Measurements from ENCODE around the gene UCN2. TPM values are rescaled to one million over a fixed set of nuclear protein-coding genes. Genes with fewer than 3 reads are reported as not detected.
"Not testable (repeated sequence)": the region's sequence is repeated elsewhere in the genome, so short reads cannot be mapped to it uniquely, and the experiment has no call there.

UCN2 gene
- polyA plus RNA-seq, 3 donors, result 0.19 to 0.25 (median 0.25) TPM

- no peak for DNase-seq (ENCODE audit: low read depth in 3 of 3, low spot score in 2 of 3)
These were observed 20.2 kb downstream of the UCN2 start for GRCh38 chr3:48543271-48543866.

GRCh38 chr3:48538451-48538850, 25.1 kb downstream of the UCN2 start:
- DNase-seq (ENCODE audit: low read depth in 3 of 3, low spot score in 2 of 3), result no peak

GRCh38 chr3:48536785-48537184, 26.8 kb downstream of the UCN2 start:
- DNase-seq (ENCODE audit: low read depth in 3 of 3, low spot score in 2 of 3), result no peak

GRCh38 chr3:48536116-48536515, 27.5 kb downstream of the UCN2 start:
- no peak for DNase-seq (ENCODE audit: low read depth in 3 of 3, low spot score in 2 of 3)

- no peak for DNase-seq (ENCODE audit: low read depth in 3 of 3, low spot score in 2 of 3)
These were observed 28.0 kb downstream of the UCN2 start for GRCh38 chr3:48535578-48535977.

- DNase-seq (ENCODE audit: low read depth in 3 of 3, low spot score in 2 of 3), result no peak
These were observed 30.6 kb downstream of the UCN2 start for GRCh38 chr3:48532977-48533337.

GRCh38 chr3:48532271-48532976, 31.2 kb downstream of the UCN2 start:
- no peak for DNase-seq (ENCODE audit: low read depth in 3 of 3, low spot score in 2 of 3)

- DNase-seq (ENCODE audit: low read depth in 3 of 3, low spot score in 2 of 3), result not testable (repeated sequence)
These were observed 32.9 kb downstream of the UCN2 start for GRCh38 chr3:48530701-48531100.

- DNase-seq (ENCODE audit: low read depth in 3 of 3, low spot score in 2 of 3), result no peak
These were observed 34.8 kb downstream of the UCN2 start for GRCh38 chr3:48528754-48529153.

- DNase-seq (ENCODE audit: low read depth in 3 of 3, low spot score in 2 of 3), result no peak
These were observed 35.5 kb downstream of the UCN2 start for GRCh38 chr3:48528048-48528447.

GRCh38 chr3:48524970-48525369, 38.6 kb downstream of the UCN2 start:
- no peak for DNase-seq (ENCODE audit: low read depth in 3 of 3, low spot score in 2 of 3)

GRCh38 chr3:48521635-48522034, 41.9 kb downstream of the UCN2 start:
- no peak for DNase-seq (ENCODE audit: low read depth in 3 of 3, low spot score in 2 of 3)

- DNase-seq (ENCODE audit: low read depth in 3 of 3, low spot score in 2 of 3), result no peak
These were observed 44.3 kb downstream of the UCN2 start for GRCh38 chr3:48519277-48519643.

GRCh38 chr3:48518638-48519276, 44.8 kb downstream of the UCN2 start:
- DNase-seq (ENCODE audit: low read depth in 3 of 3, low spot score in 2 of 3), result no peak

GRCh38 chr3:48518069-48518468, 45.5 kb downstream of the UCN2 start:
- no peak for DNase-seq (ENCODE audit: low read depth in 3 of 3, low spot score in 2 of 3)

GRCh38 chr3:48516571-48516970, 47.0 kb downstream of the UCN2 start:
- no peak for DNase-seq (ENCODE audit: low read depth in 3 of 3, low spot score in 2 of 3)

GRCh38 chr3:48514431-48515227, 49.0 kb downstream of the UCN2 start:
- no peak for DNase-seq (ENCODE audit: low read depth in 3 of 3, low spot score in 2 of 3)
